ENCODE results near the gene SNX3.

SNX3 gene

DNA sequence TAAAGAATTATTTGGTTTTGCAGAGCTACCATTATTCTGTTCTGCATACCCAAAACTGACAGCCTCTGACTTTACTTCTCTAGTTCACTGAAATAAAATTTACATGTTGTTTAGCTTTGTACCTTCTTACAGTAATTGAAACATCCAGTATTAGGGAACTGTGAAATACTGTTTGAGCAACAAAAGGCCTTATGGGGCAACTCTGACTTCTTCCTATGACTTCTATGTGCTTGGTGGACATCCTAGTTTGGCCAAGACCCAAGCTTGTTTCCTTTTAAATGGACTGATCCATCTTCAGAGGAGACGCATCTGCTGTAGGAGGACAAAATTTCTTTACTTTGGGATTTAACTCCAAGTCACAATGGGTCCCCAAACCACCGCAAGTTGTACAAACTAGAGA lies 50.3 kb downstream of the SNX3 start:
- Histone ChIP-seq H3K9me3 (ENCODE audit: control insufficient read depth, insufficient read depth, low read depth, low read length) (no peaks in the 10 kb centered on the region), H3K27ac (ENCODE audit: extremely low read depth, low read depth, low read length) (no peak overlapping the region), H3K36me3 (ENCODE audit: control insufficient read depth in 2 of 2, insufficient read depth in 1 of 2, low read length in 2 of 2) (peaks cover 8 to 35% of the 10 kb centered on the region in 2 experiments; a peak in 2 of 3 replicates), H3K4me1 (ENCODE audit: control insufficient read depth, insufficient read depth, low read length) (no peaks in the 10 kb centered on the region), H3K4me3 (ENCODE audit: low read depth, low read length) (no peak overlapping the region)
- no peak for TF ChIP-seq ZNF768 (tag by site-specific recombination; IDR thresholded peaks at IDR 0.05)
- no peak for TF ChIP-seq REPIN1 (tag by site-specific recombination; IDR thresholded peaks at IDR 0.05; ENCODE audit: low read depth)
- TF ChIP-seq SP2 (tag by site-specific recombination; IDR thresholded peaks at IDR 0.05), result no peak
- no peak for TF ChIP-seq SP7 (tag by site-specific recombination; IDR thresholded peaks at IDR 0.05)
- TF ChIP-seq ZNF670 (tag by site-specific recombination; IDR thresholded peaks at IDR 0.05; ENCODE audit: low read depth), result no peak
- TF ChIP-seq FEZF1 (tag by site-specific recombination; IDR thresholded peaks at IDR 0.05), result no peak
- TF ChIP-seq, protein P1, sequence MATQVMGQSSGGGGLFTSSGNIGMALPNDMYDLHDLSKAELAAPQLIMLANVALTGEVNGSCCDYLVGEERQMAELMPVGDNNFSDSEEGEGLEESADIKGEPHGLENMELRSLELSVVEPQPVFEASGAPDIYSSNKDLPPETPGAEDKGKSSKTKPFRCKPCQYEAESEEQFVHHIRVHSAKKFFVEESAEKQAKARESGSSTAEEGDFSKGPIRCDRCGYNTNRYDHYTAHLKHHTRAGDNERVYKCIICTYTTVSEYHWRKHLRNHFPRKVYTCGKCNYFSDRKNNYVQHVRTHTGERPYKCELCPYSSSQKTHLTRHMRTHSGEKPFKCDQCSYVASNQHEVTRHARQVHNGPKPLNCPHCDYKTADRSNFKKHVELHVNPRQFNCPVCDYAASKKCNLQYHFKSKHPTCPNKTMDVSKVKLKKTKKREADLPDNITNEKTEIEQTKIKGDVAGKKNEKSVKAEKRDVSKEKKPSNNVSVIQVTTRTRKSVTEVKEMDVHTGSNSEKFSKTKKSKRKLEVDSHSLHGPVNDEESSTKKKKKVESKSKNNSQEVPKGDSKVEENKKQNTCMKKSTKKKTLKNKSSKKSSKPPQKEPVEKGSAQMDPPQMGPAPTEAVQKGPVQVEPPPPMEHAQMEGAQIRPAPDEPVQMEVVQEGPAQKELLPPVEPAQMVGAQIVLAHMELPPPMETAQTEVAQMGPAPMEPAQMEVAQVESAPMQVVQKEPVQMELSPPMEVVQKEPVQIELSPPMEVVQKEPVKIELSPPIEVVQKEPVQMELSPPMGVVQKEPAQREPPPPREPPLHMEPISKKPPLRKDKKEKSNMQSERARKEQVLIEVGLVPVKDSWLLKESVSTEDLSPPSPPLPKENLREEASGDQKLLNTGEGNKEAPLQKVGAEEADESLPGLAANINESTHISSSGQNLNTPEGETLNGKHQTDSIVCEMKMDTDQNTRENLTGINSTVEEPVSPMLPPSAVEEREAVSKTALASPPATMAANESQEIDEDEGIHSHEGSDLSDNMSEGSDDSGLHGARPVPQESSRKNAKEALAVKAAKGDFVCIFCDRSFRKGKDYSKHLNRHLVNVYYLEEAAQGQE (tag by site-specific recombination; IDR thresholded peaks at IDR 0.05), result no peak
- TF ChIP-seq ZNF624 (tag by site-specific recombination; IDR thresholded peaks at IDR 0.05), result no peak
- no peak for TF ChIP-seq EGR2 (tag by site-specific recombination; IDR thresholded peaks at IDR 0.05; ENCODE audit: low read depth)
- TF ChIP-seq, protein P2, sequence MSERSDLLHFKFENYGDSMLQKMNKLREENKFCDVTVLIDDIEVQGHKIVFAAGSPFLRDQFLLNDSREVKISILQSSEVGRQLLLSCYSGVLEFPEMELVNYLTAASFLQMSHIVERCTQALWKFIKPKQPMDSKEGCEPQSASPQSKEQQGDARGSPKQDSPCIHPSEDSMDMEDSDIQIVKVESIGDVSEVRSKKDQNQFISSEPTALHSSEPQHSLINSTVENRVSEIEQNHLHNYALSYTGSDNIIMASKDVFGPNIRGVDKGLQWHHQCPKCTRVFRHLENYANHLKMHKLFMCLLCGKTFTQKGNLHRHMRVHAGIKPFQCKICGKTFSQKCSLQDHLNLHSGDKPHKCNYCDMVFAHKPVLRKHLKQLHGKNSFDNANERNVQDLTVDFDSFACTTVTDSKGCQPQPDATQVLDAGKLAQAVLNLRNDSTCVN (tag by site-specific recombination; optimal IDR thresholded peaks at IDR 0.05), result no peak
- TF ChIP-seq ZNF157 (tag by site-specific recombination; IDR thresholded peaks at IDR 0.05), result no peak
- TF ChIP-seq, protein P3, sequence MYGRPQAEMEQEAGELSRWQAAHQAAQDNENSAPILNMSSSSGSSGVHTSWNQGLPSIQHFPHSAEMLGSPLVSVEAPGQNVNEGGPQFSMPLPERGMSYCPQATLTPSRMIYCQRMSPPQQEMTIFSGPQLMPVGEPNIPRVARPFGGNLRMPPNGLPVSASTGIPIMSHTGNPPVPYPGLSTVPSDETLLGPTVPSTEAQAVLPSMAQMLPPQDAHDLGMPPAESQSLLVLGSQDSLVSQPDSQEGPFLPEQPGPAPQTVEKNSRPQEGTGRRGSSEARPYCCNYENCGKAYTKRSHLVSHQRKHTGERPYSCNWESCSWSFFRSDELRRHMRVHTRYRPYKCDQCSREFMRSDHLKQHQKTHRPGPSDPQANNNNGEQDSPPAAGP (tag by site-specific recombination; IDR thresholded peaks at IDR 0.05), result no peak
- no peak for TF ChIP-seq ZNF416 (tag by site-specific recombination; IDR thresholded peaks at IDR 0.05)
- no peak for TF ChIP-seq ZNF350 (tag by site-specific recombination; IDR thresholded peaks at IDR 0.05)
- no peak for TF ChIP-seq ZNF785 (tag by site-specific recombination; IDR thresholded peaks at IDR 0.05)
- TF ChIP-seq ZNF596 (tag by site-specific recombination; IDR thresholded peaks at IDR 0.05), result no peak
- TF ChIP-seq, protein P4, sequence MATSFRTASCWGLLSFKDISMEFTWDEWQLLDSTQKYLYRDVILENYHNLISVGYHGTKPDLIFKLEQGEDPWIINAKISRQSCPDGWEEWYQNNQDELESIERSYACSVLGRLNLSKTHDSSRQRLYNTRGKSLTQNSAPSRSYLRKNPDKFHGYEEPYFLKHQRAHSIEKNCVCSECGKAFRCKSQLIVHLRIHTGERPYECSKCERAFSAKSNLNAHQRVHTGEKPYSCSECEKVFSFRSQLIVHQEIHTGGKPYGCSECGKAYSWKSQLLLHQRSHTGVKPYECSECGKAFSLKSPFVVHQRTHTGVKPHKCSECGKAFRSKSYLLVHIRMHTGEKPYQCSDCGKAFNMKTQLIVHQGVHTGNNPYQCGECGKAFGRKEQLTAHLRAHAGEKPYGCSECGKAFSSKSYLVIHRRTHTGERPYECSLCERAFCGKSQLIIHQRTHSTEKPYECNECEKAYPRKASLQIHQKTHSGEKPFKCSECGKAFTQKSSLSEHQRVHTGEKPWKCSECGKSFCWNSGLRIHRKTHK (tag by site-specific recombination; IDR thresholded peaks at IDR 0.05), result no peak
- CTCF ChIA-PET, result interaction anchor here (0.6 to 1.3 kb wide), 2 partner anchors 63 to 281 kb away, joined by 3 to 4 read pairs; no protein-coding TSS in a partner anchor
- POLR2A ChIA-PET, result no interaction called here

DNA sequence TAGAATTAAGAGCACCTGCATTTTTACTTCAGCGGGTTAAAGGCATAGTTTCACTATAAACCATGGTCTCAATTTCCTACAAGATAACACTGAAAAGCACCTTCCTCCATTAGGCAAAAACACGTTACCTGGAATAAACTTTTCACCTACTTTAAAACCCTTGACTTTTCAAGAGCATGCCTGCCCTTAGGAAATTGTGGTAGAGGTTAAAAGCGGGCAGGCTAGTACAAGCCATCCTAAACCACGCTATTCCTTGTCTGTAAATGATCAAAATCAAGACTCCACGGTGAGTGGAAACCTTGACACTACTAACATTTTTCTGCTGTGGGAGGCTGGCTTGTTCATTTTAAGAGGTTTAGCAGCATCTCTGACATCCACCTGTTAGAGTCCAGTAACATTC lies 51.1 kb downstream of the SNX3 start:
- H3K4me3 ChIP-seq (ENCODE audit: low read depth, low read length), result no peak overlapping the region
- ChIA-PET POLR2A (no interaction called here), CTCF (interaction anchor here (0.6 to 1.3 kb wide), 2 partner anchors 64 to 282 kb away, joined by 3 to 4 read pairs; no protein-coding TSS in a partner anchor)
- H3K27ac ChIP-seq (ENCODE audit: extremely low read depth, low read depth, low read length), result no peak overlapping the region
- no peaks in the 10 kb centered on the region for H3K4me1 ChIP-seq (ENCODE audit: control insufficient read depth, insufficient read depth, low read length)
- peaks cover 5 to 33% of the 10 kb centered on the region in 2 experiments; a peak in 2 of 3 replicates for H3K36me3 ChIP-seq (ENCODE audit: control insufficient read depth in 2 of 2, insufficient read depth in 1 of 2, low read length in 2 of 2)
- H3K9me3 ChIP-seq (ENCODE audit: control insufficient read depth, insufficient read depth, low read depth, low read length), result no peaks in the 10 kb centered on the region
- TF ChIP-seq ZNF548 (tag by site-specific recombination; IDR thresholded peaks at IDR 0.05) (no peak), SCRT2 (tag by site-specific recombination; IDR thresholded peaks at IDR 0.05) (peak; percentile 57; the same call in 1 of the 2 replicates)

All from HEK293 (cell line).